PC-3 (cell line): Measurements from ENCODE around the gene LRRC8A. TPM values are rescaled to one million over a fixed set of nuclear protein-coding genes. Genes with fewer than 3 reads are reported as not detected.

ENCODE experiments used
- ATAC-seq: fragments of 200-7000 bp; cut with Tn5 transposase; 2 replicates; pipeline ENCODE4 v1.9.1; 2020; ENCODE audit warnings: mild to moderate bottlenecking, moderate library complexity
- BruUV-seq: library from RNA; stranded (reverse); fragments of 400-500 nt; replicated peaks from 2 replicates; lab custom pipeline; 2021; lab: Mats Ljungman, UMichigan
- CTCF ChIA-PET: fragments of 300-600 bp; sonication (Branson Sonifier 250); formaldehyde crosslinking; loops from one replicate; lab custom pipeline; 2022; ENCODE audit warnings: antibody characterized with exemption; lab: Charles Lee
- POLR2A ChIA-PET: fragments of 300-600 bp; sonication (Branson Sonifier 250); formaldehyde crosslinking; loops from one replicate; lab custom pipeline; 2022; ENCODE audit warnings: antibody characterized with exemption; ENCODE audit not compliant: unreplicated experiment; lab: Charles Lee
- DNase-seq: peaks from one replicate; pipeline ENCODE4 v3.0.0-alpha.2; 2015
- H2AFZ ChIP-seq: fragments of 300-600 bp; sonication (generic); 2 replicates; pipeline ENCODE4 v1.6.0; 2016; ENCODE audit warnings: antibody characterized with exemption, low read length
- H3F3A ChIP-seq: fragments of 300-600 bp; sonication (generic); one replicate; pipeline ENCODE4 v1.6.0; 2017; ENCODE audit warnings: antibody characterized with exemption, low read length, control low read depth, mild to moderate bottlenecking; ENCODE audit not compliant: unreplicated experiment
- H3K27ac ChIP-seq: fragments of 300-600 bp; sonication (generic); 2 replicates; pipeline ENCODE4 v1.5.1; 2016; ENCODE audit warnings: mild to moderate bottlenecking, low read length
- H3K27me3 ChIP-seq: fragments of 300-600 bp; sonication (generic); 2 replicates; pipeline ENCODE4 v1.6.1; 2016; ENCODE audit warnings: low read length, mixed read lengths
- H3K36me3 ChIP-seq: fragments of 300-600 bp; sonication (generic); 2 replicates; pipeline ENCODE4 v1.6.1; 2016; ENCODE audit warnings: low read depth, mixed run types, low read length, mixed read lengths
- H3K4me1 ChIP-seq: fragments of 300-600 bp; sonication (generic); 2 replicates; pipeline ENCODE4 v1.5.1; 2016; ENCODE audit warnings: low read length; ENCODE audit not compliant: insufficient read depth
- H3K4me2 ChIP-seq: fragments of 300-600 bp; sonication (generic); 2 replicates; pipeline ENCODE4 v1.6.0; 2016; ENCODE audit warnings: low read length
- H3K4me3 ChIP-seq: fragments of 300-600 bp; sonication (generic); 2 replicates; pipeline ENCODE4 v1.5.1; 2016; ENCODE audit warnings: mild to moderate bottlenecking, low read length, mixed read lengths
- H3K79me2 ChIP-seq: fragments of 300-600 bp; sonication (generic); 2 replicates; pipeline ENCODE4 v1.6.1; 2017; ENCODE audit warnings: low read length, mixed read lengths
- H3K9ac ChIP-seq: fragments of 300-600 bp; sonication (generic); 2 replicates; pipeline ENCODE4 v1.6.0; 2016; ENCODE audit warnings: mild to moderate bottlenecking, low read length
- H3K9me2 ChIP-seq: fragments of 300-600 bp; sonication (generic); replicated peaks from 2 replicates; pipeline ENCODE4 v1.6.1; 2016; ENCODE audit warnings: mixed run types, low read length, mixed read lengths
- H3K9me3 ChIP-seq: fragments of 300-600 bp; sonication (generic); 2 replicates; pipeline ENCODE4 v1.6.1; 2016; ENCODE audit warnings: low read length, mixed read lengths
- H4K20me1 ChIP-seq: fragments of 300-600 bp; sonication (generic); 2 replicates; pipeline ENCODE4 v1.6.1; 2016; ENCODE audit warnings: low read length, mixed read lengths
- CTCF ChIP-seq: fragments of 300-600 bp; sonication (generic); conservative IDR thresholded peaks from 2 replicates; pipeline ENCODE4 v1.5.1; 2017; ENCODE audit warnings: antibody characterized with exemption, low read depth, mild to moderate bottlenecking, low read length
- EZH2 ChIP-seq: fragments of 300-600 bp; sonication (generic); IDR thresholded peaks from one replicate; pipeline ENCODE4 v1.6.1; 2017; ENCODE audit warnings: antibody characterized with exemption, mild to moderate bottlenecking, low read length; ENCODE audit not compliant: unreplicated experiment
- EZH2phosphoT487 ChIP-seq: fragments of 300-600 bp; sonication (generic); IDR thresholded peaks from 2 replicates; pipeline ENCODE4 v1.6.1; 2018; ENCODE audit warnings: mild to moderate bottlenecking, antibody characterized with exemption, low read length, borderline replicate concordance
- intact Hi-C: fragments of 100-400 bp; cut with micrococcal nuclease; formaldehyde crosslinking; loops from 2 replicates; pipeline ENCODE4 v1.9.0; 2023
- total RNA-seq: library from RNA; depleted of rRNA; stranded (reverse); fragments of >200 nt; gene quantifications from 2 replicates; pipeline ENCODE4 v1.2.3, GENCODE V29; 2014

Gene LRRC8A
- total RNA-seq, 1 experiment from 2014 or later, result 65.5 TPM

- Histone ChIP-seq H3K9ac (no peak within 1 kb of the TSS), H3K27ac (no peak within 1 kb of the TSS)
- POLR2A ChIA-PET, result no interaction called here
Measured at GRCh38 chr9:128920381-128921058, 38.6 kb downstream of the LRRC8A start, which contains the start of gene PHYHD1. Gene PHYHD1, plus strand, starts transcription at chr9:128920982. Its CDS starts 1,342 bp downstream, at chr9:128922324.

GRCh38 chr9:128921881-128922763, 40.2 kb downstream of the LRRC8A start:
- Histone ChIP-seq H3K36me3 (peaks cover 15% of the 10 kb centered on the region), H2AFZ (no peak overlapping the region), H4K20me1 (no peaks in the 10 kb centered on the region), H3K79me2 (0 out of 2 replicates have a peak, but pooled peaks cover 4% of the 10 kb centered on the region), H3K4me3 (no peak overlapping the region), H3F3A (no peaks in the 10 kb centered on the region), H3K27ac (no peak overlapping the region), H3K27me3 (no peaks in the 10 kb centered on the region), H3K9ac (no peak overlapping the region), H3K4me1 (peaks cover 10% of the 10 kb centered on the region), H3K9me2 (no peaks in the 10 kb centered on the region), H3K4me2 (no peak overlapping the region), H3K9me3 (no peaks in the 10 kb centered on the region)
- TF ChIP-seq CTCF, result no peak
- TF ChIP-seq EZH2, result no peak
- no peak for TF ChIP-seq EZH2phosphoT487
- intact Hi-C loops, result no loop called here
- ChIA-PET CTCF (no interaction called here), POLR2A (no interaction called here)
- DNase-seq (no peak), ATAC-seq (no peak)
- no TSS peak for BruUV-seq

More at GRCh38 chr9:128920381-128921058, 38.6 kb downstream of the LRRC8A start, which contains the start of gene PHYHD1:
- no TSS peak for BruUV-seq
- no peak for TF ChIP-seq EZH2
- peaks cover 19% of the 10 kb centered on the region for H3K36me3 ChIP-seq
- peaks cover 11% of the 10 kb centered on the region; the same call in 1 of the 2 replicates for H3K79me2 ChIP-seq
- H3K4me2 ChIP-seq, result no peak within 1 kb of the TSS
- no peak within 1 kb of the TSS for H3K4me3 ChIP-seq
- H3K27me3 ChIP-seq, result no peaks in the 10 kb centered on the region
- intact Hi-C loops, result no loop called here
- no peaks in the 10 kb centered on the region for H3K9me3 ChIP-seq
- H4K20me1 ChIP-seq, result no peaks in the 10 kb centered on the region
- peak; percentile 41; the same call in 1 of the 2 replicates for ATAC-seq
- CTCF ChIA-PET, result no interaction called here
- H3F3A ChIP-seq, result no peaks in the 10 kb centered on the region
- H2AFZ ChIP-seq, result no peak within 1 kb of the TSS
- no peaks in the 10 kb centered on the region for H3K9me2 ChIP-seq
- H3K4me1 ChIP-seq, result peaks cover 25% of the 10 kb centered on the region
- DNase-seq, result peak; percentile 70

GRCh38 chr9:128923493-128923883, 41.6 kb downstream of the LRRC8A start:
- H3K36me3 ChIP-seq, result 0 out of 2 replicates have a peak, but pooled peaks cover 3% of the 10 kb centered on the region
- DNase-seq (no peak), ATAC-seq (no peak)
- no TSS peak for BruUV-seq
- TF ChIP-seq EZH2 (no peak), CTCF (no peak), EZH2phosphoT487 (no peak)
- no peaks in the 10 kb centered on the region for H4K20me1 ChIP-seq
- no peaks in the 10 kb centered on the region for H3F3A ChIP-seq
- ChIA-PET CTCF (no interaction called here), POLR2A (no interaction called here)
- H3K4me1 ChIP-seq, result peaks cover 6% of the 10 kb centered on the region; the same call in 1 of the 2 replicates
- H3K9ac ChIP-seq, result no peak overlapping the region
- H3K27me3 ChIP-seq, result no peaks in the 10 kb centered on the region
- intact Hi-C loops, result no loop called here
- H3K4me3 ChIP-seq, result no peak overlapping the region
- H2AFZ ChIP-seq, result no peak overlapping the region
- H3K27ac ChIP-seq, result no peak overlapping the region
- no peaks in the 10 kb centered on the region for H3K79me2 ChIP-seq
- H3K9me3 ChIP-seq, result no peaks in the 10 kb centered on the region
- no peak overlapping the region for H3K4me2 ChIP-seq
- H3K9me2 ChIP-seq, result no peaks in the 10 kb centered on the region
